HCT116 (cell line): ENCODE data around the gene LYL1. TPM values are rescaled to one million over a fixed set of nuclear protein-coding genes. Genes with fewer than 3 reads are reported as not detected.
A peak's percentile ranks its signal among the peaks of the same experiment; 100 is the strongest.

Source experiments
- ATAC-seq: fragments of 200-7000 bp; cut with Tn5 transposase; 2 replicates; pipeline ENCODE4 v1.9.1; 2020; ENCODE audit warnings: mild to moderate bottlenecking, moderate library complexity
- BruUV-seq: library from RNA; stranded (reverse); fragments of 400-500 nt; replicated peaks from 2 replicates; lab custom pipeline; 2021; lab: Mats Ljungman, UMichigan
- CTCF ChIA-PET: fragments of 300-600 bp; sonication (Branson Sonifier 250); formaldehyde crosslinking; loops from one replicate; lab custom pipeline; 2021; ENCODE audit warnings: antibody characterized with exemption; lab: Charles Lee
- POLR2A ChIA-PET: fragments of 300-600, 350-600 bp; sonication (Branson Sonifier 250); formaldehyde crosslinking; loops from one replicate; lab custom pipeline; 2021; ENCODE audit warnings: antibody characterized with exemption; lab: Charles Lee
- RAD21 ChIA-PET, 2 experiments: fragments of 300-600 bp; sonication (Branson Sonifier 250); formaldehyde crosslinking; loops; one replicate each; lab custom pipeline; 2023; ENCODE audit warnings: low total read pairs in 2 of 2; ENCODE audit not compliant: uncharacterized antibody in 2 of 2, unreplicated experiment in 2 of 2, low non-redundant PET in 1 of 2; lab: Charles Lee
- DNase-seq: peaks from one replicate; pipeline ENCODE4 v3.0.0-alpha.2; 2010; ENCODE audit warnings: low read depth, low spot score
- H2AFZ ChIP-seq: fragments of 200-600 bp; shearing (Covaris generic), sonication (generic); 2 replicates; pipeline ENCODE4 v1.6.1; 2017; ENCODE audit warnings: low read depth, mixed run types, mixed read lengths, antibody characterized with exemption, low read length; ENCODE audit not compliant: poor library complexity, severe bottlenecking
- H3K27ac ChIP-seq: 2 replicates; pipeline ENCODE4 v1.5.1; 2012; ENCODE audit warnings: low read depth, low read length
- H3K27me3 ChIP-seq: fragments of 200-600 bp; sonication (generic); 2 replicates; pipeline ENCODE4 v1.6.1; 2016; ENCODE audit warnings: mixed run types, low read length, mixed read lengths; ENCODE audit not compliant: insufficient read depth
- H3K36me3 ChIP-seq, 2 experiments: fragments of 200-500 bp in 1 of 2; fragments of 200-600 bp in 1 of 2; sonication (Bioruptor generic) in 1 of 2; sonication (generic) in 1 of 2; 2 replicates each; pipeline versions ENCODE4 v1.5.1 to v1.6.1; 2014 to 2016; ENCODE audit warnings: low read length in 2 of 2, inconsistent platforms in 1 of 2, mixed read lengths in 1 of 2, mixed run types in 1 of 2; ENCODE audit not compliant: insufficient read depth in 2 of 2, control insufficient read depth in 1 of 2
- H3K4me1 ChIP-seq, 2 experiments: fragments of 200-600 bp in 1 of 2; sonication (generic) in 1 of 2; 2 replicates each; pipeline versions ENCODE4 v1.5.1 to v1.6.1; 2012 to 2017; ENCODE audit warnings: low read length in 2 of 2, inconsistent platforms in 1 of 2, mild to moderate bottlenecking in 1 of 2, mixed read lengths in 1 of 2, mixed run types in 1 of 2, moderate library complexity in 1 of 2; ENCODE audit not compliant: insufficient read depth in 2 of 2, control insufficient read depth in 1 of 2
- H3K4me2 ChIP-seq: fragments of 200-600 bp; sonication (generic); 2 replicates; pipeline ENCODE4 v1.6.1; 2017; ENCODE audit warnings: mixed run types, low read length, mixed read lengths
- H3K4me3 ChIP-seq, 2 experiments: fragments of 200-600 bp in 1 of 2; sonication (generic) in 1 of 2; replicated peaks in 1 of 2; 2 replicates each; pipeline ENCODE4 v1.5.1; 2011 to 2016; ENCODE audit warnings: low read length in 2 of 2, control low read depth in 1 of 2, low read depth in 1 of 2, mild to moderate bottlenecking in 1 of 2, mixed read lengths in 1 of 2, mixed run types in 1 of 2
- H3K79me2 ChIP-seq: fragments of 200-600 bp; sonication (generic); 2 replicates; pipeline ENCODE4 v1.6.1; 2017; ENCODE audit warnings: mild to moderate bottlenecking, mixed run types, low read length, moderate library complexity, mixed read lengths; ENCODE audit not compliant: insufficient read depth
- H3K9ac ChIP-seq: fragments of 200-600 bp; sonication (generic); 2 replicates; pipeline ENCODE4 v1.6.1; 2016; ENCODE audit warnings: low read length, mixed read lengths
- H3K9me2 ChIP-seq: fragments of 200-600 bp; sonication (generic), shearing (Covaris generic); 2 replicates; pipeline ENCODE4 v1.6.1; 2017; ENCODE audit warnings: mixed run types, mild to moderate bottlenecking, moderate library complexity; ENCODE audit not compliant: insufficient read depth
- H3K9me3 ChIP-seq, 2 experiments: fragments of 200-500 bp in 1 of 2; fragments of 200-600 bp in 1 of 2; sonication (Bioruptor generic) in 1 of 2; sonication (generic) in 1 of 2; 2 replicates each; pipeline ENCODE4 v1.6.1; 2014 to 2017; ENCODE audit warnings: low read length in 2 of 2, mixed read lengths in 2 of 2, inconsistent platforms in 1 of 2, low read depth in 1 of 2, mild to moderate bottlenecking in 1 of 2, mixed run types in 1 of 2, moderate library complexity in 1 of 2; ENCODE audit not compliant: control insufficient read depth in 1 of 2, insufficient read depth in 1 of 2
- H4K20me1 ChIP-seq: fragments of 200-600 bp; sonication (generic), shearing (Covaris generic); 2 replicates; pipeline ENCODE4 v1.6.1; 2017; ENCODE audit warnings: mixed run types, mild to moderate bottlenecking, moderate library complexity; ENCODE audit not compliant: insufficient read depth
- POLR2AphosphoS5 ChIP-seq: IDR thresholded peaks from 2 replicates; pipeline ENCODE4 v1.6.1; 2011; ENCODE audit warnings: mild to moderate bottlenecking, low read depth, low read length, moderate library complexity
- SIN3A ChIP-seq: IDR thresholded peaks from 2 replicates; pipeline ENCODE4 v1.6.1; 2012; ENCODE audit warnings: low read depth
- ZFX ChIP-seq: fragments of 450-650 bp; IDR thresholded peaks from 2 replicates; pipeline ENCODE4 v1.6.1; 2017
- intact Hi-C: fragments of 100-400 bp; cut with micrococcal nuclease; formaldehyde crosslinking; loops from 2 replicates; pipeline ENCODE4 v1.10.0; 2022
- total RNA-seq: library from RNA; stranded (reverse); gene quantifications from one replicate; pipeline ENCODE4 v1.2.1, GENCODE V29; 2021; ENCODE audit not compliant: unreplicated experiment
- TF ChIP-seq, protein P1 (sequence below): IDR thresholded peaks from 2 replicates; pipeline ENCODE4 v1.6.1; 2012

The LYL1 gene
- total RNA-seq, 1 experiment from 2014 or later: 2.6 TPM

GRCh38 chr19:13056052-13056660 is 46.5 kb downstream of the LYL1 start:
- no peaks in the 10 kb centered on the region for H3K36me3 ChIP-seq
- TF ChIP-seq ZFX: no peak
- TF ChIP-seq POLR2AphosphoS5: peak; percentile 48
- H3K27ac ChIP-seq: peak overlapping the region; percentile 94
- no peaks in the 10 kb centered on the region for H4K20me1 ChIP-seq
- no peaks in the 10 kb centered on the region; the same call in 1 of the 2 replicates for H3K79me2 ChIP-seq
- H3K4me3 ChIP-seq: peak overlapping the region; percentile 31 to 42
- ChIA-PET POLR2A (interaction anchor here (4.1 kb wide), 1 partner anchor 22 kb away, joined by 16 read pairs; no protein-coding TSS in a partner anchor), CTCF (interaction anchor here (1.1 to 8.6 kb wide), 2 partner anchors 25 to 91 kb away, joined by 3 to 155 read pairs; no protein-coding TSS in a partner anchor), RAD21 (interaction anchor here (1.0 to 1.4 kb wide), 4 partner anchors 23 to 71 kb away, joined by 3 to 4 read pairs (median 3); no protein-coding TSS in a partner anchor)
- no peaks in the 10 kb centered on the region for H3K9me2 ChIP-seq
- no peak overlapping the region for H2AFZ ChIP-seq
- intact Hi-C loops: no loop called here
- TSS peak; percentile 22 for BruUV-seq
- no peaks in the 10 kb centered on the region for H3K27me3 ChIP-seq
- H3K9me3 ChIP-seq: no peaks in the 10 kb centered on the region
- peak; percentile 64 for ATAC-seq
- peak overlapping the region; percentile 81 for H3K9ac ChIP-seq
- peaks cover 91 to 98% of the 10 kb centered on the region in 2 experiments for H3K4me1 ChIP-seq
- DNase-seq: peak; percentile 64
- H3K4me2 ChIP-seq: peak overlapping the region; percentile 75

GRCh38 chr19:13055213-13056051 is 47.2 kb downstream of the LYL1 start:
- ChIA-PET CTCF (interaction anchor here (1.1 to 8.6 kb wide), 6 partner anchors 10 to 90 kb away, joined by 3 to 155 read pairs (median 6); no protein-coding TSS in a partner anchor), RAD21 (interaction anchor here (0.7 to 1.4 kb wide), 5 partner anchors 22 to 70 kb away, joined by 3 to 4 read pairs (median 3); no protein-coding TSS in a partner anchor), POLR2A (interaction anchor here (0.6 to 4.1 kb wide), 4 partner anchors 22 to 119 kb away, joined by 3 to 16 read pairs (median 3); no protein-coding TSS in a partner anchor)
- Histone ChIP-seq H3K4me1 (peaks cover 92 to 98% of the 10 kb centered on the region in 2 experiments), H3K9ac (peak overlapping the region; percentile 81), H3K9me2 (no peaks in the 10 kb centered on the region), H3K4me3 (peak overlapping the region; percentile 31 to 42), H3K27me3 (no peaks in the 10 kb centered on the region), H4K20me1 (no peaks in the 10 kb centered on the region), H3K79me2 (no peaks in the 10 kb centered on the region; the same call in 1 of the 2 replicates), H3K36me3 (no peaks in the 10 kb centered on the region), H3K4me2 (peak overlapping the region; percentile 75), H3K27ac (peak overlapping the region; percentile 94), H2AFZ (no peak overlapping the region), H3K9me3 (no peaks in the 10 kb centered on the region)
- DNase-seq: no peak
- BruUV-seq: TSS peak; percentile 91
- ATAC-seq: peak; percentile 49
- intact Hi-C loops: no loop called here
- TF ChIP-seq, protein P1, sequence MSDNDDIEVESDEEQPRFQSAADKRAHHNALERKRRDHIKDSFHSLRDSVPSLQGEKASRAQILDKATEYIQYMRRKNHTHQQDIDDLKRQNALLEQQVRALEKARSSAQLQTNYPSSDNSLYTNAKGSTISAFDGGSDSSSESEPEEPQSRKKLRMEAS: peak; percentile 77
- no peak for TF ChIP-seq SIN3A
